Thyroid gland (tissue), 4 donors: ENCODE results near the gene COL16A1. TPM values are rescaled to one million over a fixed set of nuclear protein-coding genes. Genes with fewer than 3 reads are reported as not detected.

Experiments
- DNase-seq, 2 donors: peaks; one replicate each; pipeline ENCODE4 v3.0.0-alpha.2; 2019
- H3K27ac ChIP-seq, 3 donors: fragments of 200-600 bp; sonication (generic); 1 replicate in 2 of 3; 2 replicates in 1 of 3; pipeline ENCODE4 v1.5.1; 2016 to 2019; ENCODE audit warnings: mild to moderate bottlenecking in 1 of 3, moderate library complexity in 1 of 3
- H3K27me3 ChIP-seq: fragments of 200-600 bp; sonication (generic); one replicate; pipeline ENCODE4 v1.5.1; 2019
- H3K36me3 ChIP-seq, 2 donors: fragments of 200-600 bp; sonication (generic); one replicate each; pipeline ENCODE4 v1.5.1; 2016 to 2019
- H3K4me1 ChIP-seq, 2 donors: fragments of 200-600 bp; sonication (generic); one replicate each; pipeline ENCODE4 v1.5.1; 2017 to 2019
- H3K4me3 ChIP-seq, 3 donors: fragments of 200-600 bp; sonication (generic); replicated peaks in 1 of 3; 1 replicate in 2 of 3; 2 replicates in 1 of 3; pipeline ENCODE4 v1.5.1; 2016; ENCODE audit warnings: mild to moderate bottlenecking in 1 of 3
- H3K9me3 ChIP-seq: fragments of 200-600 bp; sonication (generic); one replicate; pipeline ENCODE4 v1.5.1; 2017
- POLR2A ChIP-seq, 2 donors: fragments of 450-650 bp; IDR thresholded peaks; one replicate each; pipeline ENCODE4 v1.6.1; 2017; ENCODE audit warnings: antibody characterized with exemption in 2 of 2, mild to moderate bottlenecking in 2 of 2, moderate library complexity in 1 of 2
- WGBS, 2 donors: methylation state at CpG; one replicate each; pipeline ENCODE4 v1.1.5; 2017; 5-methylcytosine and 5-hydroxymethylcytosine counted together
- intact Hi-C: fragments of 100-400 bp; cut with DNase I; formaldehyde crosslinking; loops from one replicate; pipeline ENCODE4 v1.15.1; 2023
- total RNA-seq, 4 donors: library from RNA; depleted of rRNA; stranded (reverse); fragments of >200 nt; gene quantifications; one replicate each; pipeline ENCODE4 v1.2.3, GENCODE V29; 2016
- TF ChIP-seq, protein P1 (sequence below), 6 experiments: fragments of 200-600 bp in 3 of 6; fragments of 450-650 bp in 3 of 6; sonication (generic) in 3 of 6; IDR thresholded peaks; one replicate each; pipeline ENCODE4 v1.5.1; 2016 to 2019; ENCODE audit warnings: antibody characterized with exemption in 6 of 6, mild to moderate bottlenecking in 2 of 6, inconsistent platforms in 1 of 6, moderate library complexity in 1 of 6

Gene COL16A1
- total RNA-seq, 4 donors from 2014 or later: 61.3 to 121 (median 97.1) TPM

DNA sequence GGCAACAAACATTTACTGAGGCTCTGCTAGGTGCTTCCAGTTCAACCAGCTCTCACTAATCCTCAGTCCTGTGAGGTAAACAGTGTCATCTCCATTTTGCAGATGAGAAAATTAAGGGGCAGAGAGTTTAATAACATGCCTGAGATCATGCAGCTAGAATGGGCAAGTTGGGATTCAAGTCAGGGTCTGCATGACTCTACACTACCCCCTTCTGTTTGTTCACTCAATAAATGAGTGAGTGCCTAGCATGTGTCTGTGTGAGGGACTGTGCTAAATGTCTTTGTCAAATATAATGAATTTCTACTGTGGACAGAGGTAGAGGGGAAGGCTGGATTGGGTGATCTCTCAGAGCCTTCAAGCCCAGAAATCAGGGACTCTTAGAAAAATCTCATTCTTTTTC lies 63.6 kb downstream of the COL16A1 start:
- TF ChIP-seq, protein P1, sequence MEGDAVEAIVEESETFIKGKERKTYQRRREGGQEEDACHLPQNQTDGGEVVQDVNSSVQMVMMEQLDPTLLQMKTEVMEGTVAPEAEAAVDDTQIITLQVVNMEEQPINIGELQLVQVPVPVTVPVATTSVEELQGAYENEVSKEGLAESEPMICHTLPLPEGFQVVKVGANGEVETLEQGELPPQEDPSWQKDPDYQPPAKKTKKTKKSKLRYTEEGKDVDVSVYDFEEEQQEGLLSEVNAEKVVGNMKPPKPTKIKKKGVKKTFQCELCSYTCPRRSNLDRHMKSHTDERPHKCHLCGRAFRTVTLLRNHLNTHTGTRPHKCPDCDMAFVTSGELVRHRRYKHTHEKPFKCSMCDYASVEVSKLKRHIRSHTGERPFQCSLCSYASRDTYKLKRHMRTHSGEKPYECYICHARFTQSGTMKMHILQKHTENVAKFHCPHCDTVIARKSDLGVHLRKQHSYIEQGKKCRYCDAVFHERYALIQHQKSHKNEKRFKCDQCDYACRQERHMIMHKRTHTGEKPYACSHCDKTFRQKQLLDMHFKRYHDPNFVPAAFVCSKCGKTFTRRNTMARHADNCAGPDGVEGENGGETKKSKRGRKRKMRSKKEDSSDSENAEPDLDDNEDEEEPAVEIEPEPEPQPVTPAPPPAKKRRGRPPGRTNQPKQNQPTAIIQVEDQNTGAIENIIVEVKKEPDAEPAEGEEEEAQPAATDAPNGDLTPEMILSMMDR (IDR thresholded peaks at IDR 0.05): no peak
- no peak for TF ChIP-seq POLR2A (IDR thresholded peaks at IDR 0.05)
- H3K9me3 ChIP-seq: no peaks in the 10 kb centered on the region
- no peak for DNase-seq
- H3K27me3 ChIP-seq: no peaks in the 10 kb centered on the region
- no peak overlapping the region for H3K4me3 ChIP-seq
- H3K36me3 ChIP-seq: peaks cover 0 to under 1% of the 10 kb centered on the region in 2 donors
- intact Hi-C loops: no loop called here
- peak overlapping the region; percentile 91 to 99 (median 98) for H3K27ac ChIP-seq
- peaks cover 83 to 84% of the 10 kb centered on the region in 2 donors for H3K4me1 ChIP-seq

DNA sequence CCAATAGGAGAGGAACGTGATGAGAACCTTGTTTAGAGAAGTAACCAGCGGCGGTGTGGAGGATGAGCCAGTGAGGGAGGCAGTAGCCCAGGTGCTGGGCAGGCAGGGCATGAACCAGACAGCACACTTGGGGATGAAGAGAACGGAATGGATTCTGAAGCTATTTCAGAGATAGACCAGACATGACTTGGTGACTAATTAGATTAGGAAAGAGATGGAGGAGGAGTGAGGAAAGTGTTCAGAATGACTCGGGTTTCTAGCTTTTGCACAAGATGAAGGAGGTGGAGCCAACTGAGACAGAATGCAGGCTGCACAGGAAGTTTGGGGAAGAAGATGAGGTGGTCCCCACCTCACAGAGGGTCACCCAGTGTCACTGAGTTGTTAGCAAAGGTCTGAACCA lies 64.3 kb downstream of the COL16A1 start:
- Histone ChIP-seq H3K9me3 (no peaks in the 10 kb centered on the region), H3K4me1 (peaks cover 89 to 90% of the 10 kb centered on the region in 2 donors), H3K27ac (peak overlapping the region; percentile 0 to 99 (median 98)), H3K4me3 (no peak overlapping the region), H3K36me3 (peaks cover 0 to 6% of the 10 kb centered on the region in 2 donors), H3K27me3 (no peaks in the 10 kb centered on the region)
- intact Hi-C loops: no loop called here
- TF ChIP-seq, protein P1 (IDR thresholded peaks at IDR 0.05): no peak
- TF ChIP-seq POLR2A (IDR thresholded peaks at IDR 0.05): peak in 1 of 2 donors; percentile 4
- DNase-seq: no peak
- 55 to 67% methylated on average over 4 to 5 of the region's 5 CpGs for WGBS, 2 donors

DNA sequence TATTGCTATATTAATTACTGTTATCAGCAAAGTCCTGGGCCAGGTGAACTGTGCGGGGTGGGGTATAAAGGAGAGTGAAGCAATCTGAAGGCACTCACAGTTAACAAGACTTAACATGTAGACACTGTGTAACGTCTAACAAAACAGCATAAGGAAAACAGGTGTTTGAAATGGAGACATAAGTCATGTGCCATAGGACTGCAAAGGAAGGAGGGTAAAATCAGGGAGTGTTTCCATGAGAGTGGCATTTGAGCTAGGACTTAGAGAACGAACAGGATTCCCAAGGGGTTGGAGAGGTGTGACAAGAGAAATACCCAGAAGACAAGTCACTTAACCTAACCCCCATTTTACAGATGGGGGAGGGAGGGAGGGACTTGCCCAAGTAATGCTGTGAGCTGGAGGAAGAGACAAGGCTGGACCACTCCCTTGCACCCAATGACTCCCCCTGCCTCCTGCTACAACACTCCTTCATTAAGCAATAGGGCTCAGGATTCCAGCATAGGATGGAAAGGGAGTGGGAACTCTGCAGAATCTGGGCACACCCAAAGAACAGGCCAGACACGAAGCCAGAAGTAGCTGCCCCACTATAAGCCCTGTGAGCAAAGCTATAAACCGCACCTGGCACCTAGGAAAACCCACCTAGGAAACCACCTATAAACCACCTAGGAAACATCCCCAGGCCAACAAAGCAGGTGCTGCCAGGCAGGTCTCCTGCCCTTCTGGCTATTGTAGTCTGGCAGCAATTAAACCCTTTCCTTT lies 65.7 kb downstream of the COL16A1 start:
- DNase-seq: no peak
- intact Hi-C loops: no loop called here
- H3K27ac ChIP-seq: peak overlapping the region; percentile 0 to 99 (median 98)
- H3K36me3 ChIP-seq: peaks cover under 1 to 6% of the 10 kb centered on the region in 2 donors
- H3K4me1 ChIP-seq: peaks cover 83 to 87% of the 10 kb centered on the region in 2 donors
- H3K4me3 ChIP-seq: no peak overlapping the region
- H3K9me3 ChIP-seq: no peaks in the 10 kb centered on the region
- no peak for TF ChIP-seq POLR2A (IDR thresholded peaks at IDR 0.05)
- TF ChIP-seq, protein P1 (IDR thresholded peaks at IDR 0.05): no peak
- H3K27me3 ChIP-seq: no peaks in the 10 kb centered on the region
- WGBS, 2 donors: 48 to 52% methylated on average over 5 of the region's 5 CpGs

DNA sequence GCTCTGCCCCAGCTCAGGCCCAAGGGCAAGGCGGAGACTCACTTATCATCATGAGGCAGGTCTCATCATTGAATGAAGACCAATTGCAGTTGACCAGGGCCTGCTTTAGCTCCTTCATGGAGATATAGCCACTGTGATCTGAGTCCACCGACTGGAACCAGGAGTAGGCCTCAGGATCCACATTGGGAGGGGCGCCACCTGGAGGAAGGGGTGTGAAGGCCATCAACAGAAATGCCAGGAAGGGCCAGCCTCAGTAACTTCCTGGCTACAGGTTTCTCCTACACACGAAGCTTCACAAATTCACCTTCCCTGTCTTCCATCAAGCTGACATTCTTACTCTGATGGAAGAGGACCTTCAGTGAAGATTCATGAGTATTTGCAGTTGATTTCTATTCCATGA lies 70.7 kb downstream of the COL16A1 start:
- DNase-seq: no peak
- peaks cover 58 to 70% of the 10 kb centered on the region in 2 donors for H3K4me1 ChIP-seq
- H3K4me3 ChIP-seq: no peak overlapping the region
- H3K9me3 ChIP-seq: no peaks in the 10 kb centered on the region
- no peaks in the 10 kb centered on the region for H3K27me3 ChIP-seq
- intact Hi-C loops: no loop called here
- H3K27ac ChIP-seq: peak overlapping the region; percentile 11 to 99 (median 98)
- H3K36me3 ChIP-seq: peaks cover 34 to 49% of the 10 kb centered on the region in 2 donors
- WGBS, 2 donors: 70 to 74% methylated on average over 3 to 4 of the region's 4 CpGs
- no peak for TF ChIP-seq POLR2A (IDR thresholded peaks at IDR 0.05)
- TF ChIP-seq, protein P1 (IDR thresholded peaks at IDR 0.05): peak in 2 of 6 experiments; percentile 10 to 21

DNA sequence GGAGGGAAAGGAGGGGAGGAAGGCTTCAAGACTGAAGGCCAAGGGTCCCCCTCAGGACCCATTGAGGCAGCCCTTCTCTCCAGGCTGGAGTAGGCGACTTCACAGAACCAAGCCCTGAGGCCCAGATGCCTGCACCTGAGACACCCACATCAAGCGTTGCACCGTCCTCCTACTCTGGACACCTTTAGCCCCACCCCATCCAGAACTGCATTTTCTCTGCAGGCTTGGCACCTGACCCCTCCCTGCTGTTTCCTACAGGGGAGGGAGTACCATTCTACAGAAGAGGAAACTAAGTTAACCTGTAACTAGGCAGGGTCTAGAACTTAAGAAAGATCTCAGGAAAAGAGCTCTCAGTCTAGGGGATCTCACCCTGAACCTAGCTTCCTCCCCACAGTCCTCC lies 71.2 kb downstream of the COL16A1 start:
- TF ChIP-seq, protein P1 (IDR thresholded peaks at IDR 0.05): no peak
- no peak for TF ChIP-seq POLR2A (IDR thresholded peaks at IDR 0.05)
- H3K27ac ChIP-seq: peak overlapping the region; percentile 11 to 99 (median 98)
- intact Hi-C loops: no loop called here
- peaks cover 34 to 49% of the 10 kb centered on the region in 2 donors for H3K36me3 ChIP-seq
- no peak overlapping the region for H3K4me3 ChIP-seq
- 91 to 93% methylated on average over 3 of the region's 3 CpGs for WGBS, 2 donors
- H3K27me3 ChIP-seq: no peaks in the 10 kb centered on the region
- peaks cover 53 to 70% of the 10 kb centered on the region in 2 donors for H3K4me1 ChIP-seq
- no peak for DNase-seq
- no peaks in the 10 kb centered on the region for H3K9me3 ChIP-seq
